ENCODE data around the gene LTK. TPM values are rescaled to one million over a fixed set of nuclear protein-coding genes. Genes with fewer than 3 reads are reported as not detected.

The LTK gene
- total and polyA plus RNA-seq, 2 of the 8 experiments (the other 6 are each of a cell fraction or from before 2014, with no cell fraction given), result 0.05 to 0.19 TPM

- no peak for TF ChIP-seq HDAC2 (IDR thresholded peaks at IDR 0.05; ENCODE audit: borderline replicate concordance in 1 of 2, low read depth in 2 of 2, low read length in 2 of 2)
- no peak for TF ChIP-seq PHF8 (conservative IDR thresholded peaks at IDR 0.05; ENCODE audit: low read depth, low read length)
- TF ChIP-seq YY1 (IDR thresholded peaks at IDR 0.05; ENCODE audit: low read depth, low read length), result no peak
- no peak for TF ChIP-seq ZNF274 (IDR thresholded peaks at IDR 0.05; ENCODE audit: borderline replicate concordance, extremely low read depth, low read length)
- TF ChIP-seq SIRT6 (IDR thresholded peaks at IDR 0.05; ENCODE audit: low read length), result no peak
Observed at GRCh38 chr15:41562784-41563198, 49.2 kb upstream of the LTK start (continued).

All from H1 (cell line).